ENCODE data around the gene MAP3K7. TPM values are rescaled to one million over a fixed set of nuclear protein-coding genes. Genes with fewer than 3 reads are reported as not detected.

The MAP3K7 gene
- total and polyA plus RNA-seq, 2 of the 8 experiments (the other 6 are each of a cell fraction or from before 2014, with no cell fraction given): 27.3 to 34.8 TPM

- TF ChIP-seq CHD7 (IDR thresholded peaks at IDR 0.05; ENCODE audit: insufficient replicate concordance, low read length) (peak; percentile 45), TEAD4 (IDR thresholded peaks at IDR 0.05; ENCODE audit: low read depth, low read length) (no peak), SIRT6 (IDR thresholded peaks at IDR 0.05; ENCODE audit: low read length) (no peak), SP1 (IDR thresholded peaks at IDR 0.05; ENCODE audit: low read depth, low read length) (peak; percentile 86), GABPA (IDR thresholded peaks at IDR 0.05; ENCODE audit: borderline replicate concordance, insufficient read depth, low read length) (peak; percentile 82; the same call in 1 of the 2 replicates), RAD21 (IDR thresholded peaks at IDR 0.05 in 1 of 2, conservative IDR thresholded peaks at IDR 0.05 in 1 of 2; ENCODE audit: low read depth in 2 of 2, low read length in 2 of 2) (no peak), GTF2F1 (IDR thresholded peaks at IDR 0.05; ENCODE audit: borderline replicate concordance, low read depth, low read length) (no peak), ZNF274 (IDR thresholded peaks at IDR 0.05; ENCODE audit: borderline replicate concordance, extremely low read depth, low read length) (no peak)
- TF ChIP-seq, protein P1, sequence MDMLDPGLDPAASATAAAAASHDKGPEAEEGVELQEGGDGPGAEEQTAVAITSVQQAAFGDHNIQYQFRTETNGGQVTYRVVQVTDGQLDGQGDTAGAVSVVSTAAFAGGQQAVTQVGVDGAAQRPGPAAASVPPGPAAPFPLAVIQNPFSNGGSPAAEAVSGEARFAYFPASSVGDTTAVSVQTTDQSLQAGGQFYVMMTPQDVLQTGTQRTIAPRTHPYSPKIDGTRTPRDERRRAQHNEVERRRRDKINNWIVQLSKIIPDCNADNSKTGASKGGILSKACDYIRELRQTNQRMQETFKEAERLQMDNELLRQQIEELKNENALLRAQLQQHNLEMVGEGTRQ (IDR thresholded peaks at IDR 0.05; ENCODE audit: low read length): no peak
Observed at GRCh38 chr6:90586836-90587638, at the start of gene MAP3K7 (continued).

Measured in H1 (cell line).